ENCODE measurements around the gene KRTAP4-5. TPM values are rescaled to one million over a fixed set of nuclear protein-coding genes. Genes with fewer than 3 reads are reported as not detected.

Gene KRTAP4-5
- total RNA-seq, 1 experiment from 2014 or later: not detected

DNA sequence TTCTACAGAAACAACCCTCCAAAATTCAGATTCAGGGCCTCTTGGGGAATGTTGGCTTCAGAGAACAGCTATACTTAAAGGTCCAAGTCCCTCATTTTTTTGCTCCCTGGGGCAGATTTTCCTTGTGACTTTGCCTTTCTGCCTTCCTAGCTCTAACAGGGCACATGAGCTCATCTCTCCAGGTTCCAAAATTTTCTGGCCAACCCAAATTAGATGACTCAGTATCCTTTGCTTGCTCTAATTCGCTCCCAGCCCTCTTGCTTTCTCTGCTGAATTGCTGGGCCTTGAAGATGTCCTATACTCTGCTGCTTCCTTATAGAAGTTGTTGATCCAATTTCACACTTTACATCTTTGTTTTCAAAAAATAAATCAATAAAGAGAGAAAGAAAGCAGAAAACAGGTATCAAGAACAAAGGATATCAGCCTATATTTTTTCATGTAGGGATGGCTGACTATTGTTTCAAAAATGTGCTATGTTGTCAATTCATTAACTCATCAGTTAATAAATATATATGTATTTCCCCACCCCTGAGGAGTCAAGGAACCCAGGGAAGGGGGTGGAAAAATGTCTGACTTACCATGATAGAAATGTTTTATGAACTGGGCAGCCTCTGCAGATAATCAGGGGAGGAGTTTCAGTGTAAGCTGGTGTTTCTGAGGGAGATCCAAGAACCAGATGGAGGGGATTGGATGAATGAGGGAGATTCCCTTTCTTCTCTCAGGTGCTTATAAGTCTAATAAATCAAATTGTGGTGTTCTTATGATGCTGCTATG, 29.4 kb upstream of the KRTAP4-5 start:
- H3K9me3 ChIP-seq: no peaks in the 10 kb centered on the region
- BruUV-seq (replicated peaks): no TSS peak
- no peak overlapping the region for H3K4me3 ChIP-seq (ENCODE audit: low read depth, low read length)
- no peaks in the 10 kb centered on the region for H3K36me3 ChIP-seq (ENCODE audit: control insufficient read depth, insufficient read depth, low read length)
- H3K4me1 ChIP-seq: peaks cover 15% of the 10 kb centered on the region
- peaks cover 13% of the 10 kb centered on the region for H3K4me1 Mint-ChIP-seq (ENCODE audit: low read depth, unreplicated experiment)
- intact Hi-C loops (cut with micrococcal nuclease; ENCODE audit: unreplicated experiment): no loop called here
- DNase-seq: no peak
- no peaks in the 10 kb centered on the region for H3K27me3 ChIP-seq (replicated peaks; ENCODE audit: control insufficient read depth, insufficient read depth, low read length)
- H3K27ac Mint-ChIP-seq (ENCODE audit: unreplicated experiment): no peak overlapping the region
- ChIA-PET POLR2A (interaction anchor here (0.6 kb wide), 1 partner anchor 349 kb away, joined by 7 read pairs; the partner anchor contains the start of gene KRT19), CTCF (no interaction called here)
- no peaks in the 10 kb centered on the region for H3K9me3 Mint-ChIP-seq (ENCODE audit: unreplicated experiment)
- no peaks in the 10 kb centered on the region for H3K36me3 Mint-ChIP-seq (ENCODE audit: insufficient read depth, unreplicated experiment)
- H3K4me3 Mint-ChIP-seq (ENCODE audit: unreplicated experiment): no peak overlapping the region
- no peak for TF ChIP-seq CTCF (IDR thresholded peaks at IDR 0.05; ENCODE audit: insufficient read depth in 1 of 2, low read depth in 1 of 2, low read length in 1 of 2, severe bottlenecking in 1 of 2, unreplicated experiment in 1 of 2)
- H3K27me3 Mint-ChIP-seq (ENCODE audit: insufficient read depth, unreplicated experiment): no peaks in the 10 kb centered on the region

DNA sequence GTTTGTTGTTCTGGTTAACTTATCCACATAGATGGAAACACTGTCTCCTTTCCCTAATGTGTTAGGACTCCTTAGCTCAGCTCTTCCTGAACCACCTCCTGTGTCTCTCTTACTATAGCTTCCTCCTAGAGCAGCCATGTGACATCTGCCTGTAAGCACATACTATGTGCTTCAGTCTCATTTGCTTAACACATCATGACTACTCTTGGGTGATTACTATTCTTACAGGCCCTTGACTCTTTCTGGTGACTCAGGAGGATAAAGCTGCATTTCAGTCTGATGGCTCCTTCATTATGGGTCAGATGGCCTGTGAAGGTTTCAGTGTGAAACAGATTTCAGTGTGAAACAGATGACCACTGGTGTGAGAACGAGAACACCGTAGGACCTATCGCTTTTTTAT, 28.7 kb upstream of the KRTAP4-5 start:
- intact Hi-C loops (cut with micrococcal nuclease; ENCODE audit: unreplicated experiment): no loop called here
- Histone ChIP-seq H3K4me1 (peaks cover 15% of the 10 kb centered on the region), H3K27me3 (replicated peaks; ENCODE audit: control insufficient read depth, insufficient read depth, low read length) (no peaks in the 10 kb centered on the region), H3K9me3 (no peaks in the 10 kb centered on the region), H3K4me3 (ENCODE audit: low read depth, low read length) (no peak overlapping the region), H3K36me3 (ENCODE audit: control insufficient read depth, insufficient read depth, low read length) (no peaks in the 10 kb centered on the region)
- H3K27me3 Mint-ChIP-seq (ENCODE audit: insufficient read depth, unreplicated experiment): no peaks in the 10 kb centered on the region
- peaks cover 9% of the 10 kb centered on the region for H3K4me1 Mint-ChIP-seq (ENCODE audit: low read depth, unreplicated experiment)
- DNase-seq: no peak
- H3K36me3 Mint-ChIP-seq (ENCODE audit: insufficient read depth, unreplicated experiment): no peaks in the 10 kb centered on the region
- no peak overlapping the region for H3K4me3 Mint-ChIP-seq (ENCODE audit: unreplicated experiment)
- ChIA-PET POLR2A (no interaction called here), CTCF (no interaction called here)
- H3K9me3 Mint-ChIP-seq (ENCODE audit: unreplicated experiment): no peaks in the 10 kb centered on the region
- BruUV-seq (replicated peaks): no TSS peak
- no peak for TF ChIP-seq CTCF (IDR thresholded peaks at IDR 0.05; ENCODE audit: insufficient read depth in 1 of 2, low read depth in 1 of 2, low read length in 1 of 2, severe bottlenecking in 1 of 2, unreplicated experiment in 1 of 2)
- no peak overlapping the region for H3K27ac Mint-ChIP-seq (ENCODE audit: unreplicated experiment)

- H3K27me3 ChIP-seq (replicated peaks; ENCODE audit: control insufficient read depth, insufficient read depth, low read length): no peaks in the 10 kb centered on the region
- Mint-ChIP-seq H3K27ac (ENCODE audit: unreplicated experiment) (no peak within 1 kb of the TSS), H3K36me3 (ENCODE audit: insufficient read depth, unreplicated experiment) (no peaks in the 10 kb centered on the region), H3K9me3 (ENCODE audit: unreplicated experiment) (no peaks in the 10 kb centered on the region), H3K4me3 (ENCODE audit: unreplicated experiment) (no peak within 1 kb of the TSS), H3K4me1 (ENCODE audit: low read depth, unreplicated experiment) (peaks cover 6% of the 10 kb centered on the region), H3K27me3 (ENCODE audit: insufficient read depth, unreplicated experiment) (no peaks in the 10 kb centered on the region)
- no peak for DNase-seq
- intact Hi-C loops (cut with micrococcal nuclease; ENCODE audit: unreplicated experiment): no loop called here
- no peak within 1 kb of the TSS for H3K4me3 ChIP-seq (ENCODE audit: low read depth, low read length)
- POLR2A ChIA-PET: no interaction called here
- H3K9me3 ChIP-seq: no peaks in the 10 kb centered on the region
- no peaks in the 10 kb centered on the region for H3K36me3 ChIP-seq (ENCODE audit: control insufficient read depth, insufficient read depth, low read length)
- no peak for TF ChIP-seq CTCF (IDR thresholded peaks at IDR 0.05; ENCODE audit: insufficient read depth in 1 of 2, low read depth in 1 of 2, low read length in 1 of 2, severe bottlenecking in 1 of 2, unreplicated experiment in 1 of 2)
- H3K4me1 ChIP-seq: peaks cover 10% of the 10 kb centered on the region
- CTCF ChIA-PET: no interaction called here
- no TSS peak for BruUV-seq (replicated peaks)
Observed at GRCh38 chr17:41177727-41178271, 28.2 kb upstream of the KRTAP4-5 start, which contains the start of gene KRTAP4-2. TSS of gene KRTAP4-2 (minus strand) at chr17:41178221. CDS start at chr17:41178164, 57 bp downstream.
